Thymus (tissue), 11 donors: ENCODE data around the gene FAM131B. TPM values are rescaled to one million over a fixed set of nuclear protein-coding genes. Genes with fewer than 3 reads are reported as not detected.

Source experiments
- DNase-seq, 9 donors: peaks; one replicate each; pipeline ENCODE4 v3.0.0-alpha.2; 2013; ENCODE audit warnings: low spot score in 9 of 9, low read depth in 6 of 9, missing footprints in 1 of 9
- H3K27ac ChIP-seq, 2 donors: one replicate each; pipeline ENCODE4 v1.5.1; 2013; ENCODE audit warnings: control low read depth in 1 of 2, low read depth in 1 of 2, low read length in 1 of 2, mild to moderate bottlenecking in 1 of 2, moderate library complexity in 1 of 2
- H3K27me3 ChIP-seq, 2 donors: one replicate each; pipeline ENCODE4 v1.5.1; 2013; ENCODE audit warnings: low read length in 1 of 2; ENCODE audit not compliant: control insufficient read depth in 2 of 2, insufficient read depth in 1 of 2
- H3K36me3 ChIP-seq, 2 donors: one replicate each; pipeline ENCODE4 v1.5.1; 2013; ENCODE audit warnings: low read length in 1 of 2, mild to moderate bottlenecking in 1 of 2, moderate library complexity in 1 of 2; ENCODE audit not compliant: control insufficient read depth in 2 of 2, insufficient read depth in 2 of 2
- H3K4me1 ChIP-seq, 2 donors: one replicate each; pipeline ENCODE4 v1.5.1; 2013; ENCODE audit warnings: low read length in 2 of 2; ENCODE audit not compliant: control insufficient read depth in 2 of 2, insufficient read depth in 2 of 2
- H3K4me3 ChIP-seq, 2 donors: one replicate each; pipeline ENCODE4 v1.5.1; 2013; ENCODE audit warnings: low read length in 2 of 2, control low read depth in 1 of 2, mild to moderate bottlenecking in 1 of 2
- H3K9me3 ChIP-seq, 2 donors: one replicate each; pipeline ENCODE4 v1.5.1; 2013; ENCODE audit warnings: low read length in 1 of 2, mild to moderate bottlenecking in 1 of 2; ENCODE audit not compliant: control insufficient read depth in 2 of 2, insufficient read depth in 1 of 2
- WGBS: extraction: QIAGEN DNeasy Blood & Tissue Kit; methylation state at CpG from one replicate; pipeline ENCODE4 v1.1.7; 2013; 5-methylcytosine and 5-hydroxymethylcytosine counted together
- polyA plus RNA-seq: library from polyadenylated mRNA; stranded (reverse); fragments of 200-250 nt; gene quantifications from one replicate; pipeline ENCODE4 v1.2.3, GENCODE V29; 2013
- total RNA-seq: library from RNA; stranded (reverse); fragments of 120-200 nt; gene quantifications from one replicate; pipeline ENCODE4 v1.2.4, GENCODE V29; 2013
- donor health status: healthy.

FAM131B gene
- total and polyA plus RNA-seq, 2 donors, result 0.47 to 0.68 TPM

DNA sequence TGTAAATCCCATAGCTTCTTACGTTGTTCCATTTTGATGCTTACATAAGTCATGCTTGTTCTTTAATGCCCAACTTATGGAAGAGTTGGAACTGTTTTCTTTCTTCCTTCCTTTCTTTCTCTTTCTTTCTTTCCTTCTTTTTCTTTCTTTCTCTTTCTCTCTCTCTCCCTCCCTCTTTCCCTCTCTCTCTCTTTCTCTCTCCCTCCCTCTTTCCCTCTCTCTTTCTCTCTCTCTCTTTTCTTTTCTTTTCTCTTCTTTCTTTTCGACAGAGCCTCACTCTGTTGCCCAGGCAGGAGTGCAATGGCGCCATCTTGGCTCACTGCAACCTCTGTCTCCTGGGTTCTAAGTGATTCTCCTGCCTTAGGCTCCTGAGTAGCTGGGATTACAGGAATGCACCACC is 18.9 kb downstream of the FAM131B start:
- H3K27ac ChIP-seq, result no peak overlapping the region
- WGBS, result 77% methylated on average over 3 of the region's 3 CpGs
- no peak overlapping the region for H3K4me3 ChIP-seq
- peaks cover 0 to 20% of the 10 kb centered on the region in 2 donors for H3K27me3 ChIP-seq
- H3K4me1 ChIP-seq, result peaks cover 0 to 6% of the 10 kb centered on the region in 2 donors
- no peaks in the 10 kb centered on the region for H3K36me3 ChIP-seq
- DNase-seq, result no peak
- H3K9me3 ChIP-seq, result no peaks in the 10 kb centered on the region

DNA sequence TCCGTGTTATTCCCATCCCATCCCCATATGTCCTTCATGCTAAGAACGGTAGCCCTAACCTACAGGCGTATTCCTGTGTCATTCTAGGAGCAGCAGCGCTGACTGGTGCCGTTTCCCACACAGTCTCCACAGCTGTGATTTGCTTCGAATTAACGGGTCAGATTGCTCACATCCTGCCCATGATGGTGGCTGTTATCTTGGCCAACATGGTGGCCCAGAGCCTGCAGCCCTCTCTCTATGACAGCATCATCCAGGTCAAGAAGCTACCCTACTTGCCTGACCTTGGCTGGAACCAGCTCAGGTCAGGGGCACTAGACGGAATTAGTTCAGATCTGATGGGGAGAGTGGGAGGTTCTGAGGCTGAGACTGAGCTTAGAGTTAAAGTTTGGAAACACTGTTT is 20.7 kb downstream of the FAM131B start:
- peaks cover 0 to 6% of the 10 kb centered on the region in 2 donors for H3K4me1 ChIP-seq
- H3K36me3 ChIP-seq, result no peaks in the 10 kb centered on the region
- no peak overlapping the region for H3K4me3 ChIP-seq
- no peak for DNase-seq
- H3K27ac ChIP-seq, result no peak overlapping the region
- no peaks in the 10 kb centered on the region for H3K9me3 ChIP-seq
- H3K27me3 ChIP-seq, result peaks cover 0 to 18% of the 10 kb centered on the region in 2 donors
- 98% methylated on average over 8 of the region's 8 CpGs for WGBS

- Histone ChIP-seq H3K9me3 (no peaks in the 10 kb centered on the region), H3K36me3 (no peaks in the 10 kb centered on the region), H3K4me3 (no peak overlapping the region), H3K27me3 (no peaks in the 10 kb centered on the region), H3K4me1 (no peaks in the 10 kb centered on the region), H3K27ac (no peak overlapping the region)
- no peak for DNase-seq
- WGBS, result 95% methylated on average over 3 of the region's 3 CpGs
These were observed 25.3 kb downstream of the FAM131B start for GRCh38 chr7:143337216-143337615.

GRCh38 chr7:143334244-143334643 is 28.3 kb downstream of the FAM131B start:
- Histone ChIP-seq H3K27ac (no peak overlapping the region), H3K4me3 (no peak overlapping the region), H3K9me3 (no peaks in the 10 kb centered on the region), H3K36me3 (no peaks in the 10 kb centered on the region), H3K4me1 (no peaks in the 10 kb centered on the region), H3K27me3 (no peaks in the 10 kb centered on the region)
- WGBS, result 89% methylated on average over 1 of the region's 1 CpG
- no peak for DNase-seq

- no peaks in the 10 kb centered on the region for H3K4me1 ChIP-seq
- DNase-seq, result no peak
- no peaks in the 10 kb centered on the region for H3K9me3 ChIP-seq
- no peaks in the 10 kb centered on the region for H3K36me3 ChIP-seq
- no peaks in the 10 kb centered on the region for H3K27me3 ChIP-seq
- 97% methylated on average over 8 of the region's 8 CpGs for WGBS
- no peak overlapping the region for H3K4me3 ChIP-seq
- H3K27ac ChIP-seq, result no peak overlapping the region
These were observed 31.2 kb downstream of the FAM131B start for GRCh38 chr7:143331179-143331801.

- Histone ChIP-seq H3K27me3 (no peaks in the 10 kb centered on the region), H3K27ac (no peak overlapping the region), H3K9me3 (no peaks in the 10 kb centered on the region), H3K4me1 (no peaks in the 10 kb centered on the region), H3K4me3 (no peak overlapping the region), H3K36me3 (no peaks in the 10 kb centered on the region)
- 97% methylated on average over 10 of the region's 10 CpGs for WGBS
- no peak for DNase-seq
These were observed 32.9 kb downstream of the FAM131B start for GRCh38 chr7:143329471-143330170.

- Histone ChIP-seq H3K36me3 (no peaks in the 10 kb centered on the region), H3K9me3 (no peaks in the 10 kb centered on the region), H3K27me3 (no peaks in the 10 kb centered on the region), H3K27ac (no peak overlapping the region), H3K4me3 (no peak overlapping the region), H3K4me1 (peaks cover 0 to 3% of the 10 kb centered on the region in 2 donors)
- no peak for DNase-seq
- WGBS, result 96% methylated on average over 5 of the region's 5 CpGs
These were observed 34.6 kb downstream of the FAM131B start for GRCh38 chr7:143327903-143328302.

DNA sequence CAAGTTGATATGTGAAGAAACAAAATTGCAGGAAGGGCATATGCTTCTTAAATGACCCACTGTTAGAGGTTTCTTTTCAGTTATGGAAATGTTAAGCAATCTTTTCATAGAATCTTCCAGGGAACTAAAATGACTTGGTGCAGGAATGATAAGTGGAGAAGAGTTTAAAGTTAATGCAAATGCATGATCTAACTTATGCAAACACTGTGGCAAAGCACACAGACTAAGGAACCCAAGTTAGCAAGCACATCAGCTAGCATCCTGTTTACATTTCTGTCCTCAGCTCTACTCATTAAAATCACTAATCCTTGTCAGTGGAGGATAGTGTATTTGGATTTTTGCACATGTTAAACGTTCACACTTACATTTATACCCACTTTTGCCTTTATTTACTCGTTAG is 37.3 kb downstream of the FAM131B start:
- Histone ChIP-seq H3K27me3 (no peaks in the 10 kb centered on the region), H3K36me3 (no peaks in the 10 kb centered on the region), H3K4me1 (peaks cover 0 to 3% of the 10 kb centered on the region in 2 donors), H3K27ac (no peak overlapping the region), H3K9me3 (no peaks in the 10 kb centered on the region), H3K4me3 (no peak overlapping the region)
- no peak for DNase-seq
- 85% methylated on average over 2 of the region's 2 CpGs for WGBS

DNA sequence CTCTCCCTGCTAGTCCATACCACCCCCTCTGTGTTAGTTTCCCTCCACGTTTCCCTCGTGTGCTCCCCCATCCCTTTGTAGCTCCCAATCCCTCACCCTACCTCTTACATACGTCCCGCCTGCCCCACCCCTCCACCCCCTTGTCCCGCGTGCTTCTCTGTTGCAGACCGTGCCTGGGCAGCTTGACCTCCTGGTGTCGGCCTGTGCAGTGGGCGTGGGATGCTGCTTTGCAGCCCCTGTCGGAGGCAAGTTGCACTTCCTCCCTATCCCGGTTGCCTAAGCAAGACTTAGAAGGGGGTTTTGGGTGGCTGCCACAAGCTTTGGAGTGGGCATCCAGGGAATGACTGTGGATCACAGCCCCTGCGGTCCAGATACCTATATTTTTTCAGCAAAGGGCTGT is 38.9 kb downstream of the FAM131B start:
- 93% methylated on average over 12 of the region's 12 CpGs for WGBS
- H3K27me3 ChIP-seq, result no peaks in the 10 kb centered on the region
- no peak overlapping the region for H3K27ac ChIP-seq
- DNase-seq, result no peak
- no peaks in the 10 kb centered on the region for H3K36me3 ChIP-seq
- H3K4me1 ChIP-seq, result peaks cover 0 to 8% of the 10 kb centered on the region in 2 donors
- H3K4me3 ChIP-seq, result no peak overlapping the region
- H3K9me3 ChIP-seq, result no peaks in the 10 kb centered on the region
